HG02759 (cell line): ENCODE data around the gene RDH16.
"Not testable (repeated sequence)": the region's sequence is repeated elsewhere in the genome, so short reads cannot be mapped to it uniquely, and the experiment has no call there.

Source experiments
- ATAC-seq: cut with Tn5 transposase; IDR thresholded peaks from one replicate; pipeline ENCODE4 v1.9.1; 2021; ENCODE audit warnings: mild to moderate bottlenecking, moderate library complexity; ENCODE audit not compliant: unreplicated experiment

RDH16 gene

DNA sequence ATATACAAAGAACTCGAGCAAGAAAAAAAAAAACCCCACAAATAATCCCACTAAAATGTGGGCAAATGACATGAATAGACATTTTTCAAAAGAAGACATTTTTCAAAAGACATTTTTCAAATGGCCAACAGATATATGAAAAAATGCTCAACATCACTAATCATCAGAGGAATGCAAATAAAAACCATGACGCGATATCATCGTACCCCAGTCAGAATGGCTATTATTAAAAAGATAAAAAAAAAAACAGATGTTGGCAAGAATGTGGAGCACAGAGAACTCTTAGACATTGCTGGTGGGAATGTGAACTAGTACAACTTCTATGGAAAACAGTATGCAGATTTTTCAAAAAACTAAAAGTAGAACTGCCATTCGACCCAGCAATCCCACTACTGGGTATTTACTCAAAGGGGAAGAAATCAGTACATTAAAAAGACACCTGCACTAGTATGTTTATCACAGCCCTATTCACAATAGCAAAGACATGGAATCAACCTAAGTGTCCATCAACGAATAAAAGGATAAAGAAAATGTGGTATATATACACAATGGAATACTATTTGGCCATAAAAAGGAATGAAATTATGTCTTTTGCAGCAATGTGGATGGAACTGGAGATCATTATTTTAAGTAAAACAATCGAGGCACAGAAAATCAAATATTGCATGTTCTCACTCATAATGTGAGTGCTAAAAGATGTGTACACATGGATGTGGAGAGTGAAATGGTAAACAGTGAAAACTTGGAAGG lies 32.6 kb upstream of the RDH16 start:
- no peak for ATAC-seq

DNA sequence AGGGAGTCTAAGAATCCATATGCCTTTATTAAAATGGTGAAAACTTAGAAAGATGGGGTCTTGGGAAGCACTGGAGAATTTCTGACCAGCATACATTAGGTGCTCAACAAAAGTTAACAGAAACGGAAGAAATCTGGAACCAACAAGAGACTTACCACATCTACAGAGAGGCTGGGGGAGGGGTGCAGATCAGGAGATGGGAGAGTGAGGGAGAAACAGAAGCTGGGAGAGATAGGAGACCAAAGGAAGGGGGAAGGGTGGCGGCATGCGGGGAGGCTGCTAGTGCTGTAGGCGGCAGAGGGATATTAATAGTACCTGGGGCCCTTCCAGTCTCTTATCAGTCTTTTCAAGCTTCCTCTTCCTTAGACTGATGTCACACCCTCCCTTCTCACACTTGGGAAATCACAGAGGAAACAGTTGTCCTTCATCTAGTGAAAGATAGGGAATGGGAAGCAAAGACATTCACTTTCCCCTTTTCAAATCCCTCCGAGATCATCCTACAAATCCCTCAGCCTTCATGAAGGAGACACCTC lies 30.9 kb upstream of the RDH16 start:
- no peak for ATAC-seq

DNA sequence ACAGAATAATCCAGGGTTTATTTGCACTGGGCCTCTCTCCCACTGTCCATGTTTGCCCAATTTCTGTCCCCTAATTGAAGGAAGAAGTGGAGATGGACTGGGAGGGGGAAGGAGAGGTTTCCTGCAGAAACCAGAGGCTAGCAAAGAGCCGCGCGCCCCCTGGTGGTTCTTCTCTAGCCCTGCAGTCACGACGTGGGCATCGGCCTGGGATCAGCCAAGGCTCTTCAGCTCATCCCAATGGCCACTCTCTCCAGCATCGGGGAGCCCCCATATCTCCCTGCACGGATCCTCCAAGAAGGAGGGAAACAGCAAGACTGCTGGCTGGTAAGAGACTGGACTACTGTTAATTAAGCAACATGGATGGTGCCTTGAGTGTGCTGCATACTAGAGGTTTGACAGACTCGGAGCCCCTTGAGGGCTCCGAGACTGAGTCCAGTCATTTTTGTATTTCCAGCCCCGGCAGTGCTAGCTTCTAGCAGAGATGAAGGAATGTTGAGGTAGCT lies 30.2 kb upstream of the RDH16 start:
- ATAC-seq = peak; percentile 59

DNA sequence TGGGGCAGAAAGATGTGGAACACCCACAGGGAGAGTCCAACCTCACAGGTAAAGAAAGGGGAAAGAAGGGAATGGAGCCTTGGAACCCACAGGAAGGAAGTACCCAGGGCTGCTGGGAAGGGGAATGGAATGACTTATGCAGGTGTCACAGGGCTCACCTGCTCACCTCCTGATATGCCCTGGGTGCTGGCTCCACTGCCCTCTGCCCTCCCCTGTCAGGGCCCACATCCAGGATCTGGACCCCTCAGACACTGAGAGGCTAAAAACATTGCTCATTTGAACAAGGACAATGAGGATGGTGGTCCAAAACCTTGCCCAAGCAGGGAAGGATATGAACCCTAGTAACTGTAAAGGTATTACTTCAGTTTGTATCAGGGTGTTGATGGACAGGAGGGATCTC lies 29.6 kb upstream of the RDH16 start:
- ATAC-seq = no peak

DNA sequence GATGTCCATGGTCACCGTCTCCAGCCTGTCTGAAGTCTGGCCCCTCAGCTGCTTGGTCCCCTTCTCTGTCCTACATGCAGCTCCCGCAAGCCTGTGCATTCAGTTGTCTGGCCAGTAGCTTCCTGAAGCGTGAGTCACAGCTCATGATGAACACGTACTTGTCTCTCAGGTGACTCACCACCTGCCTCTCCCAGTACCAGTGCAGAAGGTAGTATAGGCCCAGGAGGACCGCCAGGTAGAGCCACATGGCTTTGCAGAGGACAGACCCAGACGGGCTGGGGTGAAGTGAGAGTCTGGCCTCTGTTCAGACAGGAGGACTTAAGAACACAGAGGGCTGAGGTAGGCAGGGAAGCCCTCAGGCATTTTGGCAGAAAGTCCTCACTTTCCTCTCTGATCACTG lies 28.3 kb upstream of the RDH16 start:
- not testable (repeated sequence) for ATAC-seq

- no peak for ATAC-seq
These were observed 26.0 kb upstream of the RDH16 start for GRCh38 chr12:56983386-56983785.

DNA sequence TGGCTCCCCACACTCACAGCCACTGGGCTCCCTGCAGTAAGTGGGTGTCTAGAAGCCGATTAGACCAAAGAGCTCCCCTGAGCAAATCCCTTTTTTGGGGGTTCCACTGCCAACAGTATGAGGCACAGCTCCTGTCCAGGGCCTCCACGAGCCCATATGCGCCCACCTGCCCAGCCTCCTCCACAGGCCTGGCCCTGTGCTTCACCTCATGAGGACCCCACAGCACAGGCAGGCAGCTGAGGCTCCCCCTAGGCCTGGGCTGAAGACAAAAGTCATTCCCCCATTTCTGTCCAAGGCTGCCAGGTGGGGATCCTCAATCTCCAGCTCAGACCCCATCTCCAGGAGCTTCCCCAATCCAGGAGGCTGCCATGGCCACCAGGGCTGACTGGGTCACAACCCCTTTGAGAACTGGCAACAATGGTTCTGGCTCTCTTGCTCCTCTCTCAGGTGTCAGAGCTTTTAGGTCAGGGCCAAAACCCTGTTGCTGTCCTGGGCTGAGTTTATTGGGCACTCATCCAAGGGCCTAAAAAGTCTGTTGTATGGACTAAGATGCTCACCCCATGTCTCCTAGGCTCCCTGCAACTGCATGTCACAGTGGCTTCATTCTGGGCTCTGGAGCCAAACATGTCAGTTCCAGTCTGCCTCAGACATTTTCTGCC lies 25.3 kb upstream of the RDH16 start:
- not testable (repeated sequence) for ATAC-seq

- ATAC-seq = no peak
These were observed 23.6 kb upstream of the RDH16 start for GRCh38 chr12:56980941-56981530.

GRCh38 chr12:56980268-56980667 lies 22.9 kb upstream of the RDH16 start:
- no peak for ATAC-seq

DNA sequence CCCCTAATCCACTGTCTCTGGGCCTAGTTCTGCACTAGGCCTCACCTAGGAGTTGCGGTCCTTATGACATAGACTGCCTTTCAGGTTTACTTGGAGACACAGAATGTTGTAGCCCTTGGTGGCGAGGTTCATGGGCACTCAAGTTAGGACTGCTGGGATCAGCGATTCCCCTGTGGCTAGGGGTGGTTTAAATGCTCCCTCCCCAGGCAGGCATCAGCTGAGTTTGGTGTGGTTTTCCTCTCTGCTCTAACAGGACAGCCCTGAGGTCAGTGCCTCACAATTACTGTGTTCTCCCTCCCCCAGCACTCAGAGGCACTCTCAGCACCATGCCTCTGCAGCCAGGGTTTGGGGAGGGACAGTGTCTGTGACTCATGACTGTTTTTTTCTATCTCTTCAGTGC lies 22.2 kb upstream of the RDH16 start:
- ATAC-seq = no peak

GRCh38 chr12:56978397-56979138 lies 21.2 kb upstream of the RDH16 start:
- ATAC-seq = no peak

- not testable (repeated sequence) for ATAC-seq
These were observed 20.0 kb upstream of the RDH16 start for GRCh38 chr12:56977361-56977760.

DNA sequence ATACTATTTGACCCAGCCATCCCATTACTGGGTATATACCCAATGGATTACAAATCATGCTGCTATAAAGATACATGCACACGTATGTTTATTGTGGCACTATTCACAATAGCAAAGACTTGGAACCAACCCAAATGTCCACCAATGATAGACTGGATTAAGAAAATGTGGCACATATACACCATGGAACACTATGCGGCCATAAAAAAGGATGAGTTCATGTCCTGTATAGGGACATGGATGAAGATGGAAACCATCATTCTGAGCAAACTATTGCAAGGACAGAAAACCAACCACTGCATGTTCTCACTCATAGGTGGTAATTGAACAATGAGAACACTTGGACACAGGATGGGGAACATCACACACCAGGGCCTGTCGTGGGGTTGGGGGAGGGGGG lies 16.8 kb upstream of the RDH16 start:
- not testable (repeated sequence) for ATAC-seq

DNA sequence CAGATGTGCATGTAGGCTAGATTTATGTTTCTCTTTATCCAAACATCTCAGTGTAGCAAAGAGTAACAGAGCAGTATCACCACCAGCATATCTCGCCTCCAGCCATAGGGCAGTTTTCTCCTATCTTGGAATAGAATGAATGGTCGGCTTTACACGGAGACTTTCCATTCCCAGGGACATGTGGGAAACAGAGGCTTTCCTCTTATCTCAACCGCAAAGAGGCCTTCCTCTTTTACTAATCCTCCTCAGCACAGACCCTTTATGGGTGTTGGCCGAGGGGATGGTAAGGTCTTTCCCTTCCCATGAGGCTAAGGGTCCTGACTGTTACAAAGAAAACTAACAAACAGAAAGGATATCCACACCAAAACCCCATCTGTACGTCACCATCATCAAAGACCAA lies 11.5 kb upstream of the RDH16 start:
- not testable (repeated sequence) for ATAC-seq

GRCh38 chr12:56965997-56966642 lies 8.7 kb upstream of the RDH16 start:
- ATAC-seq = not testable (repeated sequence)

GRCh38 chr12:56965124-56965523 lies 7.7 kb upstream of the RDH16 start:
- ATAC-seq = not testable (repeated sequence)

GRCh38 chr12:56963557-56963956 lies 6.1 kb upstream of the RDH16 start:
- not testable (repeated sequence) for ATAC-seq

DNA sequence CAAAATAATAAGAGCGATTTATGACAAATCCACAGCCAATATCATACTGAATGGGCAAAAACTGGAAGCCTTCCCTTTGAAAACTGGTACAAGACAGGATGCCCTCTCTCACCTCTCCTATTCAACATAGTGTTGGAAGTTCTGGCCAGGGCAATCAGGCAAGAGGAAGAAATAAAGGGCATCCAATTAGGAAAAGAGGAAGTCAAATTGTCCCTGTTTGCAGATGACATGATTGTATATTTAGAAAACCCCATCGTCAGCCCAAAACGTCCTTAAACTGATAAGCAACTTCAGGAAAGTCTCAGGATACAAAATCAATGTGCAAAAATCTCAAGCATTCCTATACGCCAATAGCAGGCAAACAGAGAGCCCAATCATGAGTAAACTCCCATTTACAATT lies 4.8 kb upstream of the RDH16 start:
- ATAC-seq = not testable (repeated sequence)

- ATAC-seq = no peak
These were observed 1.0 kb upstream of the RDH16 start for GRCh38 chr12:56958422-56958821.

GRCh38 chr12:56955631-56956256 lies 1.7 kb downstream of the RDH16 start:
- ATAC-seq = no peak
